PC-3 (cell line): ENCODE data around the gene ENOX2.
"Not testable (repeated sequence)": the region's sequence is repeated elsewhere in the genome, so short reads cannot be mapped to it uniquely, and the experiment has no call there.

Experiments used
- EZH2 ChIP-seq: fragments of 300-600 bp; sonication (generic); IDR thresholded peaks from one replicate; pipeline ENCODE4 v1.6.1; 2017; ENCODE audit warnings: antibody characterized with exemption, mild to moderate bottlenecking, low read length; ENCODE audit not compliant: unreplicated experiment
- EZH2phosphoT487 ChIP-seq: fragments of 300-600 bp; sonication (generic); IDR thresholded peaks from 2 replicates; pipeline ENCODE4 v1.6.1; 2018; ENCODE audit warnings: mild to moderate bottlenecking, antibody characterized with exemption, low read length, borderline replicate concordance
- TF ChIP-seq, protein P1 (sequence below): fragments of 300-600 bp; sonication (generic); conservative IDR thresholded peaks from 2 replicates; pipeline ENCODE4 v1.5.1; 2017; ENCODE audit warnings: antibody characterized with exemption, low read depth, mild to moderate bottlenecking, low read length

- TF ChIP-seq, protein P1, sequence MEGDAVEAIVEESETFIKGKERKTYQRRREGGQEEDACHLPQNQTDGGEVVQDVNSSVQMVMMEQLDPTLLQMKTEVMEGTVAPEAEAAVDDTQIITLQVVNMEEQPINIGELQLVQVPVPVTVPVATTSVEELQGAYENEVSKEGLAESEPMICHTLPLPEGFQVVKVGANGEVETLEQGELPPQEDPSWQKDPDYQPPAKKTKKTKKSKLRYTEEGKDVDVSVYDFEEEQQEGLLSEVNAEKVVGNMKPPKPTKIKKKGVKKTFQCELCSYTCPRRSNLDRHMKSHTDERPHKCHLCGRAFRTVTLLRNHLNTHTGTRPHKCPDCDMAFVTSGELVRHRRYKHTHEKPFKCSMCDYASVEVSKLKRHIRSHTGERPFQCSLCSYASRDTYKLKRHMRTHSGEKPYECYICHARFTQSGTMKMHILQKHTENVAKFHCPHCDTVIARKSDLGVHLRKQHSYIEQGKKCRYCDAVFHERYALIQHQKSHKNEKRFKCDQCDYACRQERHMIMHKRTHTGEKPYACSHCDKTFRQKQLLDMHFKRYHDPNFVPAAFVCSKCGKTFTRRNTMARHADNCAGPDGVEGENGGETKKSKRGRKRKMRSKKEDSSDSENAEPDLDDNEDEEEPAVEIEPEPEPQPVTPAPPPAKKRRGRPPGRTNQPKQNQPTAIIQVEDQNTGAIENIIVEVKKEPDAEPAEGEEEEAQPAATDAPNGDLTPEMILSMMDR, result not testable (repeated sequence)
- not testable (repeated sequence) for TF ChIP-seq EZH2phosphoT487, EZH2
These were observed 89.1 kb downstream of the ENOX2 start for GRCh38 chrX:130813932-130814331.
